Gastrocnemius medialis (tissue), 4 donors: ENCODE measurements around the gene MDGA2.

ENCODE experiments used
- POLR2A ChIP-seq, 2 donors: fragments of 450-650 bp; IDR thresholded peaks; one replicate each; pipeline ENCODE4 v1.6.1; 2017; ENCODE audit warnings: antibody characterized with exemption in 2 of 2, mild to moderate bottlenecking in 2 of 2, moderate library complexity in 2 of 2
- TF ChIP-seq, protein P1 (sequence below), 5 experiments: fragments of 450-650 bp in 3 of 5; fragments of 200-600 bp in 2 of 5; sonication (generic) in 2 of 5; IDR thresholded peaks in 4 of 5; conservative IDR thresholded peaks in 1 of 5; 1 replicate in 4 of 5; 2 replicates in 1 of 5; pipeline ENCODE4 v1.5.1; 2016 to 2019; ENCODE audit warnings: antibody characterized with exemption in 5 of 5, mild to moderate bottlenecking in 3 of 5, moderate library complexity in 3 of 5

DNA sequence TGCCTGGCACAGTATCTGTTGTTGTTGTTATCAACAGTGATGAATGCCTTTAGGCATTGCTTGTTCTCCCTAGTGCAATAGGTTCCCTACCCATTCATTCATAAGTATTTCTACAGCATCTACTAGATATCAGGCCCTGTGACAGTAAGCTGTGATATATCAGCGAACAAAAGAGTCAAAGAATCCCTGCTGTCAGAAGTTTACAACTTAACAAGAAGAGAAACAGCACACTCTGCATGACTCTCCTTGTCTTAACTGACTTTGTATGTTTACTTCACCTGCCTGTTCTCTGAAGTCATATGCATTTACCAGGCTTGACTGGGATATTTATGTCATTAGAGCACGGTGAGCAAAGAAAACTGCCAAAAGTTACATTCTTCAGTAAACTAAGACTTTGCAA, 571.6 kb downstream of the MDGA2 start:
- TF ChIP-seq POLR2A (IDR thresholded peaks at IDR 0.05) = no peak
- TF ChIP-seq, protein P1, sequence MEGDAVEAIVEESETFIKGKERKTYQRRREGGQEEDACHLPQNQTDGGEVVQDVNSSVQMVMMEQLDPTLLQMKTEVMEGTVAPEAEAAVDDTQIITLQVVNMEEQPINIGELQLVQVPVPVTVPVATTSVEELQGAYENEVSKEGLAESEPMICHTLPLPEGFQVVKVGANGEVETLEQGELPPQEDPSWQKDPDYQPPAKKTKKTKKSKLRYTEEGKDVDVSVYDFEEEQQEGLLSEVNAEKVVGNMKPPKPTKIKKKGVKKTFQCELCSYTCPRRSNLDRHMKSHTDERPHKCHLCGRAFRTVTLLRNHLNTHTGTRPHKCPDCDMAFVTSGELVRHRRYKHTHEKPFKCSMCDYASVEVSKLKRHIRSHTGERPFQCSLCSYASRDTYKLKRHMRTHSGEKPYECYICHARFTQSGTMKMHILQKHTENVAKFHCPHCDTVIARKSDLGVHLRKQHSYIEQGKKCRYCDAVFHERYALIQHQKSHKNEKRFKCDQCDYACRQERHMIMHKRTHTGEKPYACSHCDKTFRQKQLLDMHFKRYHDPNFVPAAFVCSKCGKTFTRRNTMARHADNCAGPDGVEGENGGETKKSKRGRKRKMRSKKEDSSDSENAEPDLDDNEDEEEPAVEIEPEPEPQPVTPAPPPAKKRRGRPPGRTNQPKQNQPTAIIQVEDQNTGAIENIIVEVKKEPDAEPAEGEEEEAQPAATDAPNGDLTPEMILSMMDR (IDR thresholded peaks at IDR 0.05 in 4 of 5, conservative IDR thresholded peaks at IDR 0.05 in 1 of 5) = no peak
